Measurements from ENCODE around the gene PTPRN2. TPM values are rescaled to one million over a fixed set of nuclear protein-coding genes. Genes with fewer than 3 reads are reported as not detected.

PTPRN2 gene
- polyA plus RNA-seq, 1 of the 3 experiments (the other 2 are of a cell fraction), result 4.0 TPM

- H3K4me3 ChIP-seq (ENCODE audit: low read depth in 2 of 2, low read length in 1 of 2), result no peak overlapping the region
- H3K4me1 ChIP-seq (ENCODE audit: control insufficient read depth in 1 of 2, insufficient read depth in 2 of 2, low read depth in 1 of 2, low read length in 1 of 2), result no peaks in the 10 kb centered on the region; a peak in 1 of 4 replicates
- H3K79me2 ChIP-seq (ENCODE audit: insufficient read depth), result no peaks in the 10 kb centered on the region
- no peak overlapping the region for H2AFZ ChIP-seq (ENCODE audit: low read depth)
- H3K36me3 ChIP-seq (replicated peaks in 1 of 2; ENCODE audit: control insufficient read depth in 1 of 2, insufficient read depth in 2 of 2, low read length in 1 of 2), result no peaks in the 10 kb centered on the region
- TF ChIP-seq TEAD4 (IDR thresholded peaks at IDR 0.05; ENCODE audit: borderline replicate concordance, insufficient read depth) (no peak), SIN3A (IDR thresholded peaks at IDR 0.05; ENCODE audit: borderline replicate concordance, low read depth, low read length) (no peak), EZH2phosphoT487 (IDR thresholded peaks at IDR 0.05; ENCODE audit: borderline replicate concordance, low read depth) (no peak), FOXM1 (IDR thresholded peaks at IDR 0.05; ENCODE audit: low read depth) (no peak), ELF1 (IDR thresholded peaks at IDR 0.05) (no peak), RXRA (IDR thresholded peaks at IDR 0.05; ENCODE audit: borderline replicate concordance, low read depth) (no peak), EP300 (IDR thresholded peaks at IDR 0.05; ENCODE audit: borderline replicate concordance in 1 of 2, low read depth in 1 of 2, low read length in 1 of 2) (no peak), FOXJ3 (CRISPR knock-in tag; IDR thresholded peaks at IDR 0.05) (no peak), RCOR1 (IDR thresholded peaks at IDR 0.05; ENCODE audit: low read length) (no peak), USF2 (IDR thresholded peaks at IDR 0.05; ENCODE audit: borderline replicate concordance, low read depth, low read length) (no peak), REST (IDR thresholded peaks at IDR 0.05; ENCODE audit: low read depth, low read length) (no peak), RAD21 (IDR thresholded peaks at IDR 0.05; ENCODE audit: low read length) (no peak)
- no peaks in the 10 kb centered on the region for H3F3A ChIP-seq (replicated peaks; ENCODE audit: insufficient read depth)
- DNase-seq, result no peak
- 67% methylated on average over 20 of the region's 21 CpGs for WGBS (ENCODE audit: low lambda C conversion rate)
- ChIA-PET CTCF (interaction anchor here (1.4 kb wide), 1 partner anchor 425 kb away, joined by 4 read pairs; no protein-coding TSS in a partner anchor), POLR2A (no interaction called here)
- no peaks in the 10 kb centered on the region for H4K20me1 ChIP-seq (ENCODE audit: insufficient read depth)
- no peak overlapping the region for H3K9ac ChIP-seq
- H3K9me3 ChIP-seq, result peaks cover 3% of the 10 kb centered on the region; the same call in 1 of the 2 replicates
- H3K27me3 ChIP-seq (ENCODE audit: insufficient read depth), result no peaks in the 10 kb centered on the region
- no peak overlapping the region for H3K4me2 ChIP-seq
- no peak overlapping the region for H3K27ac ChIP-seq (ENCODE audit: low read depth in 2 of 2, low read length in 1 of 2)
- H3K9me2 ChIP-seq, result no peaks in the 10 kb centered on the region
Observed at GRCh38 chr7:157857578-157858075, 730.0 kb downstream of the PTPRN2 start.
